K562 (cell line): ENCODE data around the gene CDC6. TPM values are rescaled to one million over a fixed set of nuclear protein-coding genes. Genes with fewer than 3 reads are reported as not detected.
A peak's percentile ranks its signal among the peaks of the same experiment; 100 is the strongest.

Experiments
- CBX3 ChIP-seq, 2 experiments: IDR thresholded peaks; 1 replicate in 1 of 2; 2 replicates in 1 of 2; pipeline ENCODE4 v1.6.1; 2012; ENCODE audit warnings: inconsistent platforms in 2 of 2, low read length in 2 of 2, borderline replicate concordance in 1 of 2, control low read depth in 1 of 2
- E2F4 ChIP-seq: sonication (generic); formaldehyde crosslinking; IDR thresholded peaks from 2 replicates; pipeline ENCODE4 v1.8.0; 2022; ENCODE audit warnings: mild to moderate bottlenecking, low read depth, missing genetic modification reagents
- EHMT2 ChIP-seq: fragments of 450-650 bp; IDR thresholded peaks from 2 replicates; pipeline ENCODE4 v1.6.1; 2018; ENCODE audit warnings: antibody characterized with exemption
- ETV5 ChIP-seq: sonication (generic); formaldehyde crosslinking; IDR thresholded peaks from 2 replicates; pipeline ENCODE4 v1.4.0; 2020; ENCODE audit warnings: low read depth, mild to moderate bottlenecking, missing genetic modification reagents
- HDAC8 ChIP-seq: fragments of 450-650 bp; IDR thresholded peaks from 2 replicates; pipeline ENCODE4 v1.6.1; 2016; ENCODE audit warnings: mild to moderate bottlenecking, missing genetic modification characterization, moderate library complexity, missing compliant biosample characterization
- KLF13 ChIP-seq: fragments of 450-650 bp; IDR thresholded peaks from 2 replicates; pipeline ENCODE4 v1.6.1; 2016; ENCODE audit warnings: missing genetic modification characterization, low read depth, mild to moderate bottlenecking, missing compliant biosample characterization, moderate library complexity, borderline replicate concordance
- MCM3 ChIP-seq: fragments of 450-650 bp; IDR thresholded peaks from 2 replicates; pipeline ENCODE4 v1.6.1; 2016
- MCM7 ChIP-seq, 2 experiments: fragments of 450-650 bp; IDR thresholded peaks; 2 replicates each; pipeline ENCODE4 v1.6.1; 2016 to 2018
- MEIS2 ChIP-seq: fragments of 450-650 bp; IDR thresholded peaks from 2 replicates; pipeline ENCODE4 v1.6.1; 2014; ENCODE audit warnings: mild to moderate bottlenecking; ENCODE audit not compliant: partially characterized antibody
- MLLT1 ChIP-seq, 2 experiments: fragments of 450-650 bp; IDR thresholded peaks; 2 replicates each; pipeline ENCODE4 v1.6.1; 2016
- NEUROD1 ChIP-seq: fragments of 150-350 bp; IDR thresholded peaks from 2 replicates; pipeline ENCODE4 v1.6.1; 2014; ENCODE audit warnings: borderline replicate concordance, low read length, low read depth; ENCODE audit not compliant: partially characterized antibody
- NR2F6 ChIP-seq: fragments of 450-650 bp; formaldehyde crosslinking; IDR thresholded peaks from 2 replicates; pipeline ENCODE4 v1.4.0; 2020; ENCODE audit warnings: mild to moderate bottlenecking
- POLR3G ChIP-seq: IDR thresholded peaks from 2 replicates; pipeline ENCODE4 v1.6.1; 2011; ENCODE audit not compliant: insufficient read length, insufficient replicate concordance; ENCODE audit errors: extremely low read depth
- PRMT5 ChIP-seq: sonication (generic); formaldehyde crosslinking; IDR thresholded peaks from 2 replicates; pipeline ENCODE4 v1.5.0; 2020; ENCODE audit warnings: missing genetic modification reagents
- SRSF3 ChIP-seq: fragments of 200-400 bp; formaldehyde crosslinking; IDR thresholded peaks from 2 replicates; pipeline ENCODE4 v1.6.1; 2016; ENCODE audit warnings: mild to moderate bottlenecking, low read length, moderate library complexity; ENCODE audit not compliant: insufficient read depth
- ZBTB17 ChIP-seq: fragments of 450-650 bp; formaldehyde crosslinking; IDR thresholded peaks from 2 replicates; pipeline ENCODE4 v1.4.0; 2020; ENCODE audit warnings: mild to moderate bottlenecking
- ZNF124 ChIP-seq: sonication (generic); formaldehyde crosslinking; IDR thresholded peaks from 2 replicates; pipeline ENCODE4 v1.8.1; 2022; ENCODE audit warnings: missing genetic modification reagents
- ZNF561 ChIP-seq: fragments of 450-650 bp; formaldehyde crosslinking; conservative IDR thresholded peaks from 2 replicates; pipeline ENCODE4 v1.4.0; 2020; ENCODE audit warnings: mild to moderate bottlenecking, moderate library complexity
- ZNF592 ChIP-seq: fragments of 450-650 bp; IDR thresholded peaks from 2 replicates; pipeline ENCODE4 v1.6.1; 2017; ENCODE audit warnings: antibody characterized with exemption, mild to moderate bottlenecking
- polyA plus RNA-seq, 8 experiments: library from polyadenylated mRNA; depleted of rRNA in 4 of 8; stranded (reverse) in 5 of 8; unstranded in 3 of 8; fragments of >200 nt; fragmentation: Nextera tagmentation in 2 of 8; fragmentation: Illumina TruSeq in 1 of 8; extraction: Ambion mirVana in 2 of 8; extraction: Trizol in 1 of 8; gene quantifications; 2 replicates each; pipeline versions ENCODE4 v1.2.1 to v1.2.3, GENCODE V29; 2011 to 2014; ENCODE audit warnings: inconsistent platforms in 1 of 8, missing spikeins in 1 of 8
- total RNA-seq, 7 experiments: library from RNA; depleted of rRNA in 6 of 7; stranded (reverse); fragments of >200 nt in 6 of 7; fragmentation: Illumina TruSeq in 2 of 7; extraction: Trizol in 2 of 7; gene quantifications; 2 replicates each; pipeline versions ENCODE4 v1.2.1 to v1.2.3, GENCODE V29; 2011 to 2021; ENCODE audit warnings: low replicate concordance in 1 of 7

CDC6 gene
- total and polyA plus RNA-seq, 9 of the 15 experiments (the other 6 are each of a cell fraction or from before 2014, with no cell fraction given), result 29.6 to 141 (median 106) TPM

GRCh38 chr17:40287494-40288369, at the start of gene CDC6 (continued):
- TF ChIP-seq POLR3G, result no peak
- no peak for TF ChIP-seq SRSF3
- TF ChIP-seq KLF13, result no peak
- TF ChIP-seq PRMT5 (CRISPR knock-in tag), result no peak
- TF ChIP-seq NEUROD1, result peak; percentile 43
- no peak for TF ChIP-seq ETV5 (CRISPR knock-in tag)
- peak; percentile 32 for TF ChIP-seq MEIS2
- TF ChIP-seq ZNF561, result no peak
- TF ChIP-seq ZNF592, result no peak
- TF ChIP-seq ZNF124 (CRISPR knock-in tag), result no peak
- no peak for TF ChIP-seq NR2F6 (CRISPR knock-in tag)
- TF ChIP-seq HDAC8 (tag), result 0 out of 2 replicates have a peak, but pooled peaks have one; percentile 22
- peak; percentile 73 to 89; a peak in 3 of 4 replicates for TF ChIP-seq MLLT1 (IDR thresholded peaks at IDR 0.05)
- TF ChIP-seq CBX3 (IDR thresholded peaks at IDR 0.05; ENCODE audit: borderline replicate concordance in 1 of 2, low read length in 2 of 2), result peak in 1 of 2 experiments; percentile 40; a peak in 1 of 3 replicates
- TF ChIP-seq MCM7 (IDR thresholded peaks at IDR 0.05), result no peak
- peak; percentile 96 for TF ChIP-seq E2F4 (CRISPR knock-in tag)
- no peak for TF ChIP-seq ZBTB17 (CRISPR knock-in tag)
- TF ChIP-seq EHMT2, result no peak
- no peak for TF ChIP-seq MCM3
